WERI-Rb-1 (cell line): ENCODE results near the gene GEMIN5.

ENCODE experiments used
- DNase-seq: peaks from one replicate; pipeline ENCODE4 v3.0.0-alpha.2; 2020
- H3K27ac ChIP-seq: fragments of 250-450 bp; sonication (Bioruptor Pico); 2 replicates; pipeline ENCODE4 v1.5.1; 2020; ENCODE audit warnings: mild to moderate bottlenecking, moderate library complexity
- H3K27me3 ChIP-seq: fragments of 250-450 bp; sonication (Bioruptor Pico); 2 replicates; pipeline ENCODE4 v1.5.1; 2021; ENCODE audit warnings: mild to moderate bottlenecking, low read depth, moderate library complexity; ENCODE audit not compliant: insufficient read depth, severe bottlenecking
- H3K36me3 ChIP-seq: fragments of 250-450 bp; sonication (Bioruptor Pico); 2 replicates; pipeline ENCODE4 v1.5.1; 2020; ENCODE audit warnings: mild to moderate bottlenecking, moderate library complexity
- H3K4me3 ChIP-seq: 2 replicates; pipeline ENCODE4 v1.5.1; 2011; ENCODE audit warnings: low read depth, mild to moderate bottlenecking, control low read depth, low read length
- H3K9me3 ChIP-seq: fragments of 250-450 bp; sonication (Bioruptor Pico); 2 replicates; pipeline ENCODE4 v1.5.1; 2021; ENCODE audit warnings: mild to moderate bottlenecking, moderate library complexity; ENCODE audit not compliant: severe bottlenecking
- CTCF ChIP-seq: IDR thresholded peaks from 2 replicates; pipeline ENCODE4 v1.5.1; 2011; ENCODE audit warnings: low read depth, mild to moderate bottlenecking, control low read depth, inconsistent platforms, low read length

The GEMIN5 gene

GRCh38 chr5:154899151-154899816, 38.7 kb downstream of the GEMIN5 start:
- no peak for TF ChIP-seq CTCF
- Histone ChIP-seq H3K36me3 (peaks cover 83% of the 10 kb centered on the region), H3K27me3 (no peaks in the 10 kb centered on the region), H3K9me3 (no peaks in the 10 kb centered on the region), H3K4me3 (no peak overlapping the region), H3K27ac (no peak overlapping the region)
- DNase-seq: no peak

DNA sequence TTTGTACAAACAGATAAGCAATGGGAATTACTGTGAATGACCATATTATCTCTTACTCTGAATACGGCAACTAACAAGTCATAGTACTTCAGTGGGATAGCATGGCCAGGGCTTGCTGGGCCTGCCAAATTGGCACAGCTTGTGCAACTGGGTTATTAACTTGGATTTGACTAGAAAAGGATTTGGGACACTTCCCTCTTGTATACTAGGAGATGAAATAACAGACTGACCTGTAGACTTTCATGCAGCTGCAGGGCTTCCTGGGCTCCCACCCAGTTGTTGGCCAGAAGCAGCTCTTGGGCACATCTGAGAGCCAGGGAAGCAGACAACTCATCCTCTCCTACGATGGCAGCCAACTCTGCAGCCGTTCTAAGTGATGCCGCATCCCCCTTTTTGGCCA, 39.8 kb downstream of the GEMIN5 start:
- Histone ChIP-seq H3K4me3 (no peak overlapping the region), H3K27me3 (no peaks in the 10 kb centered on the region), H3K9me3 (no peaks in the 10 kb centered on the region), H3K36me3 (peaks cover 83% of the 10 kb centered on the region), H3K27ac (no peak overlapping the region)
- no peak for TF ChIP-seq CTCF
- no peak for DNase-seq

DNA sequence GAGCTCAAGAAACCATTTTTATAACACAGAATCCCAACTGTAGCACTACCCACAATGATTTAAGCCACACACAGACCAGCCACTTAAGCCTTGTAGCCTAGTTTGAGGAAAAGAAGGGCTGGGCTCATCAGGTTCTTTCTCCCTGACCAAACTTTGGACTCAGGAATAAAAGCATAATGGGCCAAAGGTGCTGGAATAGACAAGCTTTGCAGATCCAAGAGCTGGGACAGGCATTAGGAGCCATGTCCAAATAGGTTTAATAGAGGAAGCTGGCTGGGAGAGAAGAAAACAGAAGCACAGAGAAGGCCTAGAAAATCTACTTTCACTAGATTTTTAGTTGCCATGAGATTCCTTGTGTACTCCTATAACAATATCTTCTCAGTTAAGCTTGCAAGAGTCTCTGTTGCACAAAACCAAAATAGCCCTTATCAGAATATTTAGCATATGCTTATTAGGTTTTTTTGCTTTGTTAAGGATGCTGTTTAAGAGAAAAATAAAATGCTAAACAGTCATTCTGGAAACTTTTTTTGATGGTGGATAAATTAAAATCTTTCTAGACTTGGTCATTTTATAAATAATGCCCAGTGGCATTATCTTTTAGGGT, 41.3 kb downstream of the GEMIN5 start:
- no peak for TF ChIP-seq CTCF
- DNase-seq: no peak
- Histone ChIP-seq H3K36me3 (peaks cover 81% of the 10 kb centered on the region), H3K4me3 (no peak overlapping the region), H3K9me3 (no peaks in the 10 kb centered on the region), H3K27me3 (no peaks in the 10 kb centered on the region), H3K27ac (no peak overlapping the region)

DNA sequence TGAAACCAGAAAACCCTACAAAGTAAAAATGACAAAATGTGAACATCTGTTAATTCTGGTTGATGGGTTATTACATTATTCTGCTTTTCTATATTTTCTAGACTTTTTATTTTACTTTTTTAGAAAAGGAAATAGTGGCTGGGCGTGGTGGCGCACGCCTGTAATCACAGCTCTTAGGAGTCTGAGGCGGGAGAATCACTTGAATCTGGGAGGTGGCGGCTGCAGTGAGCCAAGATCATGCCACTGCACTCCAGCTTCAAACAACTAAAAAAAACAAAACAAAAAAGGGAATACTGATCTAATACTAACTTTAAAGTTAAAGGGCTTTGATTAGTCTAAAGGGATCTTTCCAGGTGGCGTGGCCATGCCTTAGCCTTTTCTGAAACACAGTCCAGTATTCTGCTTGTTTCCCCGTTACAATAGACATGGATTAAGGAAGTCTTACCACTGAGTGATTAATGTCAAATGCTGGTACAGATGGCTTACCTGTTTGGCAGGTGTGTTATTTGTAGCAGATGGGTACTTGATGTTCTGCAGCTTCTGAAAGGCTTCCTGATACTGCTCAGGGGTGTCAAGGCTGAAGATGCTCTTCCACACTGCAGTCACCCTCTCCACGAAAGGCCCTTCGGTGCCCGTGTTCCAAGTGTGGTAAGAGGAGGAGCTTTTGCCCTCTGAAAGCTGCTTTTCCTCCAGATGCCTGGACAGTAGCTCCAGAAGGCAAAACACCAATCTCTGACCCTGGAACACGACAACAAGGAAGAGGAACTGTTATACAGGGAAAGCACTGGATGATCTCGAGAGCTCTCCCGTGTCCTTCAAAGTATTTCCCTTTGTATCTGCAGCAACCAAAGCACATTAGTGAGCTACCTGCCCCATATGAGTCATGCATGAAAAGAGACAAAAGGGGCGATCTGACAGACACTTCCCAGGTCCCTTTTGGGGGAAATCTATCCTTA, 42.1 kb downstream of the GEMIN5 start:
- H3K9me3 ChIP-seq: no peaks in the 10 kb centered on the region
- H3K27me3 ChIP-seq: no peaks in the 10 kb centered on the region
- H3K27ac ChIP-seq: no peak overlapping the region
- H3K4me3 ChIP-seq: no peak overlapping the region
- TF ChIP-seq CTCF: no peak
- no peak for DNase-seq
- H3K36me3 ChIP-seq: peaks cover 80% of the 10 kb centered on the region

GRCh38 chr5:154893381-154893780, 44.6 kb downstream of the GEMIN5 start:
- peaks cover 77% of the 10 kb centered on the region for H3K36me3 ChIP-seq
- no peaks in the 10 kb centered on the region for H3K9me3 ChIP-seq
- H3K27me3 ChIP-seq: no peaks in the 10 kb centered on the region
- H3K4me3 ChIP-seq: no peak overlapping the region
- H3K27ac ChIP-seq: no peak overlapping the region
- TF ChIP-seq CTCF: no peak
- DNase-seq: no peak
